HG03469 (cell line): ENCODE measurements around the gene PITPNM2.

Experiments used
- ATAC-seq: cut with Tn5 transposase; IDR thresholded peaks from one replicate; pipeline ENCODE4 v1.9.1; 2021; ENCODE audit warnings: mild to moderate bottlenecking, moderate library complexity, moderate number of reproducible peaks; ENCODE audit not compliant: unreplicated experiment

Gene PITPNM2

DNA sequence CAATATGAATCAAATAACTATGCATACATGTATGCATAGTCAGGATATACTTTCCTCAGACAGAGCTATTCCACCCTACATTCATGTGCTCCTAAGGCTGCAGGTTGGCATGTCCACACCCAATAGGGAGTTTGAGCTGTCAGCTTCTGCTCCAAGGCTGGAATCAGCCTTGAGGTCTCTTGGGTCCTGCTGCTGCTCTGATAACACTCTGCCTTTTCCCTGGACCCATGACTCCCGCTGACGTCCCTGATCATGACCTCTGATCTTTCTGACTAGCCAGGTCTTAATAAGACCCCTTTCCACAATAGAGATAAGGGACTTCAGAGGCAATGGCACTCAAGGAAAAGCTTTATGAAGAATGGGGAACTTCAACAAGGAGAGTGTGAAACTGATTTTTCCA, 5.7 kb downstream of the PITPNM2 start:
- ATAC-seq, result no peak

DNA sequence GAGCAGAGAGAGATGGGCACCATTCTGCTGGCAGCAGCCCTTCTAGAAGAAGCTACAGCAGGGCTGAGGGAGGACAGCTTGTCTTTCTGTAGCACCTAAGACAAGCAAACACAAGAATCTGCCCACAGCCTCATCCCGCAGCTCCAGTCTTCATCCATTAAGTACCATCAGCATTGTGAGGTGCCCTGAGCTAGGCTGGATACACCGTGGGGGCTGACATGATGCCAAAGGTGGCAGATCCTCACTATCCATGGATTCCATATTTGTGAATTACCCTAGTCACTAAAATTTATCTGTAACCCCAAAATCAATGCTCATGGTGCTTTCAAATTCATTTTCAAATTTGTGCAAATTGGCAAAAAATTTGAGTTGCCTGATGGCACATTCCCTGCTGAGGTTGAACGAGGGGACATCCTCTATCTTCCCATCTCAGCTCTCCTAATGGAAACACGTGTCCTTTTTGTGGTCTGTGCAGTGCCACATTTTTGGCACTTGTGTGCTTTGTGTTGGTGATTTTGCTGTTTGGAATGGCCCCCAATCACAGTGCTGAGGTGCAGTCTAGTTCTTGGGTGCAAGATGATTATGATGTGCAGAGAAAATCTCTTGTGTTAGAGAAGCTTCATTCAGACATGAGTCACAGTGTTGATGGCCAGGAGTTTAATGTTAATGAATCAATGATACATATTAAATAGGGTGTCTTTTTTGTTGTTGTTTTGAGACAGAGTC, 7.0 kb downstream of the PITPNM2 start:
- no peak for ATAC-seq

DNA sequence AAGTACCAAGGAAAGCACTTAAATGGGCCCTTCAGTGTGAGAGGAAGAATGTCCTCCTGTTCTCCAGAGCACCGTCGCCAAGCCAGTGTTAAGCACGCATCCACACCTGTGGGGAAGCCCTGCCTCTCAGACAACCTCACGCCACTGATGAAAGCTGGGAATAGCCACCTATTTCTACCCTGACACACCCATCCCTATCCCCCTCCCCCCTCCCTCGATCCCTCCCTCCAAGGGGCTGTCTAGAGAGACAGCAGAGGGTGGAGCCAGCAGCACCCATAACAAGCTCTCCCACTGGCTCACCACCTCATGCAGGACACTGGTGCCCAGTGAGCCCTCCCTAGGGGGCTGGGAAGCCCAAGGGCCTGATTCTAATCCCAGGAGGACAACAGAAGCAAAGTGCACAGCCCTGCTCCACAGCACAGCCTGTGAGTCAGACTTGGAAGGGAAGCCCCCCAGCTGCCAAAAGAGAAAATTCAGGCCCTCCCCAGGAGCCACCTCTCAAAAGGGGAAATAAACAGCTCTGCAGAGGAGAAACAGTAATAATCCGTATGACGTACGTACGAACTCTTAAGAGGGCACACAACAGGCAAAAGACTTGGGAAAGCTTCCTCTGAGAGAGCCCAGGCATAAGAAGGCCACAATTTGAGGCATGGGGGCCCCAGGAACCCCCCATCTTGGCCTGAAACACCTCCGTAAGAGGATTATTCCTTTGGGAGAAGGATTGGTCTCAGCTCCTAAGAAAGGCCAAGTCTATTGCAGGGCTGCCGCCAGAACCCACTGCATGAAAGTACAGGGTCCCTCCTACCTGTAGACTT, 7.8 kb downstream of the PITPNM2 start:
- no peak for ATAC-seq

DNA sequence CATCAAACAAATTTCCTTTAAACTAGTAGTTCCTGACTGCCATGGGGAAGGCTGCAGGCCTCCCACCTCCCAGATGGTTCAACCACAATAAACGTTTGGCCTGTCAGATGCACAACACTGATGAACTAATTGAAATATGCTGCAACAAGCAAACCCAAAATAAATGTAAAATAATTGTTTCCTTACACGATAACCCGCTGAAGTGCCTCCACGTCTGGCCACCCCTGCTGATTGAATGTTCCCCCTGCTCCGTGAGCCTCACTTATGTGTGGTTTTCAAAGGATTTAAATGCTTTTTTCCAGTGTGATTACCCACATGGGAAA, 8.4 kb downstream of the PITPNM2 start:
- no peak for ATAC-seq

DNA sequence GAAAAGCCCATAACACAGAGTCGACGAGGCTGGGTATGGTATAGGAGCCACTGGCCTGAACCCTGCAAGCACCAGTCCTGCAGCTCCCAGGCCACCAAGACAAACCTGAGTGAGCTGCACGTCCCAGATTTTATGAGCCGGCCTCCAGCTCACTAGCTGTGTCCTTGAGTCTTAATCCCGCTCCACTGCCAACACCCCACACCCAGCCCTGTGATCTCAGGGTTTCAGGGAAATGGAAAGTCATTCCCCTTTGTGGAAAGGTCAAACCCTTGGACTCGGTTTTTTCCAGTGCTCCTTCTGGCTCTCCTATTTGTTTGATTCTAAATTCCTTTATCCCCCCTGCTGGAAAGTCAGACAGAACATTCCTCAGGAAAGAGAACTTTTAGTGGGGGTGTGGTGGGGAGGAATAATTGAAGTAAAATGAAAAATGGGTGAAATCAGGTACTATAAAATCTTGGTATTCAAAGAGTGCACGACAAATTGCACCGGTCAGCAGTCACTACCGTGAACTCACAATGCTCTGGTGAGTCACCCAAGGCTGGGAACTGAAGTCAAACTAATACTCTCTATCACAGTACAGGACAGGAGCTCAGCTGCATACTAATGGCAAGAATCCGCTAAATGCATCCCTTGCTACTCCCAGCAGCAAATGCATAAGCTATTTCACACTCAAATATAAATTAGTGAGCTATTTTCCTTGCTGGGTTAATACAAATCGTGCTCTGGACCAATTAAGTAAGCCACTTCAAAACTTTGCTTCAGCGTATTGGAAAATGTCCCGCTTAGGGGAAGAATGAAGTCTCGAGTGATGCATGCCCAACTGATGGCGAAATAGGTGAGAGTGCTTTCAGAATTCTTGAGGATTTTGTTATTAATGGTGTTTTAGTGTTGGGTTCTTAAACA, 9.0 kb downstream of the PITPNM2 start:
- no peak for ATAC-seq

DNA sequence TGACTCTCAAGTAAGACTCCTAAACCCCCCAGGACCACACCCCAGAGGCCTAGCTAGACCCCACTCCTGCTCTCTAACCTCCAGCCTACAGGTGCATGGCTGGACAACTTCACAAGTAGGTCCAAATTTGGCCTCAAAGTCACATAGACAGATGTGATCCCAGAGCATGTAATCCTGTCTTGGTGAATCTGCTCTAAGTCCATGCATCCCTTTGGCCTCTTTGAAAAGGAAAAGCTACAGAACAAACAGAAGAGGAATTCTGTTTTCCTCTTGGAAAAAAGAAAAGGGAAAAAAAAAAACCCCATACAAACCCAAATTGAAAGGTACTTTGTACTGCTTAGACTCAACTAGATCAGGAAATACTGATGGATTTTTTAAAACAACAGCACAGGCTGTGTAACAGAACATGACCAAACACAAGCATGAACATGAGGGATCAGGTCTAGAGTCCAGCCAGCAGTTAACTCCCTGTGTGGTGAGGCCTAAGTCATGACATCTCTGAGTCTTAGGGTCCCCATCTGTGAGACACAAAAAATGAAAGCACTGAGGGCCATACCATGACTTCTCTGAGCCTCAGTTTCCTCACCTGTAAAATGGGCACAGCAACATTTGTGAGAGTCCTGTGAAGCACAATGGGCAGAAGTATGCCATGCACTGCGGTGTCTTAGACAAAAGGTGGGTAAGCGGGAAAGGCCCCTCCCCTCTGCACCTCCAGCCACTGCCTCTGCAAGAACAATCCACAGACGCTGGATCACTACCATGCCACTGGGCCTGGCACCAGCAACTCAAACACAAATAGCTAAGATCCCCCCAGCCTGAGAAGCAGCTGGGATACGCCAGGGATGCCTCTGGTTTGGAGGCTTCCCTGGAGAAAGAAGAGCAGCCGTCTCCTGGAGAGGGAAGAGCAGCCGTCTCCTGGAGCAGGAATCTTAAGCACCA, 9.9 kb downstream of the PITPNM2 start:
- no peak for ATAC-seq

DNA sequence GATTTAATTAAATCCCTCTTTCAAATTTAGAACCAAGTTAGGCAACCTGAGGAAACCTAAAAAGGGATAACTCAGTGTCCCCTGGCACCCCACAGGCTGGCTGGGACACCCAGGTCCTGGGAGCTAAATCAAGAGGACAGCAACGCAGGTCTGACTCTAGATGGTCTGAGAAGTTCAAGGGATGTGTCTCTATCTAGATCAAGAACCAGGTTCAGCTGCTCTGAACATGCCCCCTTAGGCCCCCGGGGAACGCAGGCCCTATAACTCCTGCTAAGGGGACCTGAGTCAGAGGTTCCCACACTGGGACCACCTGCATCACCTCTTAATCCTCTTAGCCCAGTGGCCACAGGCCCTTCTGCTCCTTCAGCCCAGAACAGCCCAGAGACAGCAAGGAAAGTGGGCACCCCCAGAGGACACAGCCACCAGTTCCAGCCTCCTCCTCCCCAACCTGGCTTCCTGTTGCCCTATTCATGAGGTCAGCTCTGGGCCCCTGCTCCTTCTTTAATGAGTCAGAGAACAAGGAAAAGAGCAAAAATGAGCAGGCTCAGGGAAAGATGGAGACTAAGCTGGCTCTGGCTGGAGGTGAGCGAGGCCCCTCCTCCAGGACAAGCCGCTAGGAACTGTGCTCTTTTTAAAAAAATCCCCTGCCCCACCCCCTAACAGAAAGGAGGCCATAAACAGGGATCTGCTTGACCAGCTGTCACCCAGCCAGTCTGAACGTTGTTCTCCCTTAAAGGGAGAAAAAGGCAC, 10.8 kb downstream of the PITPNM2 start:
- no peak for ATAC-seq

DNA sequence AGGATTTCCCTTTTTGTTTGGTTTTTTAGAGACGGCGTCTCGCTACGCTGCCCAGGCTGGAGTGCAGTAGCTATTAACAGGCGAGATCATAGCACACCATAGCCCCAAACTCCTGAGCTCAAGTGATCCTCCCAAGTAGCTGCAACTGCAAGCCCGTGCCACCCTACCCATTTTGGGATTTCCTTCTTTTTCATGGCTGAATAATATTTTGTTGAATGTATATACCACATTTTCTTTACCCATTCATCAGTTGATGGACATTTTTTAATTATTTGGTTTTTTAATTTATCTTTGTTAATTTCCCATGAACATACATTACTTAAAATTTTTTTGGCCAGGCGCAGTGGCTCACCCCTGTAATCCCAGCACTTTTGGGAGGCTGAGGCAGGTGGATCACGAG, 15.2 kb downstream of the PITPNM2 start:
- no peak for ATAC-seq

DNA sequence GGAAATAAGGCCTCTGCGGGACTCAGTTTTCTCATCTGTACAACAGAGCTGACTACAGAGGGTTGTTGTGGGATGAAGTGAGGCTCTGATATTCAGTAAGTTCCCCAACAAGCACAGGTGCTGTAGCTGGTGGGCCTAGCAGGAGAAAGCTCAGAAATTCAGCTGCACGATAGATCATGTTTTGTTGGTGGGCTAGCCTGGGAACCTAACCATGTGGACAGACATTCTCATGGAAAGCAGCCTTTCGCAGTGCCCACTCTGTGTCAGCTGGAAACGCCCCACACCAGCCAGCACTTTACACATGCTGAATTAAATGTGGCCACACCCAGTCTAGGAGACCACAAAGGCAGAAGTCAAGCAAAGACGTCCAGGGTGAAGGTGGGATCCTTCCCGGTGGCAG, 16.1 kb downstream of the PITPNM2 start:
- ATAC-seq, result no peak

DNA sequence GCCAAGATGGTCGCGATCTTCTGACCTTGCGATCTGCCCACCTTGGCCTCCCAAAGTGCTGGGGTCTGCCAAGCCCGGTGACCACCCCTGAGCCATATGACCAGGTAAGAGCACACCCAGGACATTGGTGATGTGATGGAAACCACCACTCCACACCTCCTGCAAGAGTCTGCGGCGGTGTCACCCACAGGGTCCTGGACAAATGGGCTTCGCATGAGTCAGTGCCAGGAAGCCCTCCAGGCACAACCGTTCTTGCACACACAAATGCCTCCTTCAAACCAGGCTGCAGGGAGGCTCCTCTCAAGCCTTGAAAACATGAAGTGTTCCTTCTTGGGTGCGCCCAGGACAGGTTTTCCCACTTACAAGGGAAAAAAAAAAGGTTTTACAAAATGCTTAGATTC, 16.6 kb downstream of the PITPNM2 start:
- ATAC-seq, result no peak

DNA sequence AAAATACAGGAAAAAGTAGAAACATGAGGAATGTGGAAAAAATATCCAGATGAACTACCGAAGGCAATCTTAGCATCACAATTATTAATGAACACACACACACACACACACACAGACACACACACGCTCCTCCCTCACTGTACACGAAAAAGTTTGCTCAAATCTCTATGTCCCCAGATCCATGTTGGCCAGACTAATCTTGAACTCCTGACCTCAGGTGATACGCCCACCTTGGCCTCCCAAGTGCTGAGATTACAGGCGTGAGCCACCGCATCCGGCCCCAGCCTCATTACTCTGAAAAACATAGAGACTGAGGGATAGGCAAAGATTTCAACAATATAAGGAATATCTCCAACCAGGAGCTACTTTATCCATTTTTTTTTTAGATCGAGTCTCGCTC, 17.2 kb downstream of the PITPNM2 start:
- no peak for ATAC-seq

DNA sequence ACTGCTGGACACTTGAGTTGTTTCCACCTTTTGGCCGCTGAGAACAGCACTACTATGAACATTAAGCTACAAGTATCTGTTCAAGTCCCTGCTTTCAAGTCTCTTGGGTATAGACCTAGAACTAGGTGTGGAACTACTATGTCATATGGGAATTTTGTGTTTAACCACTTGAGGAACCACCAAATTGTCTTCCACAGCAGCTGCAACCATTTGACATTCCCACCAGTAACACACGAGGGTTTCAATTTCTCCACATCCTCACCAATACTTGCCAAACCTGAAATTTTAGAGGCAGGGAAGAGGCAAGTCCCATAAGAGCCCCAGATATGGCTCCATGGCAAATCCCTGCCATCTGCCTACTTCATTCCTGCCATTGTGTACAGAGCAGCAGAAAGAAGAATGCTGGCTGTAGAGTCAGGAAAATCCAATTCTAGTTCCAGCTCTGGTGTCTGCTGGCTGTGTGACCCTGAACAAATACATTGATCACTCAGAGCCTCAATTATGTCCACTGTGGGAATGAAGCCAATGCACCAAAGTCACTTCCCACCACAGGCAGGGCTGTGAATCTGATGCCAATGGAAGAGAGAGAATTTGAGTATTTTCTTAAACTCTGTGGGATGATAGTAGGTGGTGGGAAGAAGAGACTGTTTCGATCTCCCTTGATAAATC, 17.8 kb downstream of the PITPNM2 start:
- ATAC-seq, result no peak

DNA sequence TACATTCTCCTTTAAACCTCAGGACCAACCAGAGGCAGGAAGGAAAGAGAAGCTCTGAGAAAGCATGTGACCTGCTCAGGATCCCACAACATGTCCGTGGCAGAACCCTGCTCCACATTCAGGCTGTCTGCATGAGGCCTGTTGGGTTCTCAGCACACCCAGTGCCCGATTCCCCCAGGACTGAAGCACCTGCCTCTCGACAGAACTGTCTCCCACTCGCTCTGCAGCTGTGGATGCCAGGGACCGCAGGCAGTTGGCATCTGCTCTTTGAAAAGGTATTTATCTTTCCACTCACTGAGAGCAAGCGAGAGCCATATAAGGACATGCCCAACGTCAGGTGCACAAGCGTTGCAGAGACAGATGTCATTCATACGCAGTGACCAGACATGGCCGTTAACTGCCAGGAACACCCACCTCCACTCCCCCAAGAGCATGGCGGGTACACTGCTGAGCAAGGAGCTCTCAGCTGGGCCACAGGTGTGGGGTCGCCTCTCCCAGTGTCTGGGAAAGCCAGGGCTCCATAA, 18.9 kb downstream of the PITPNM2 start:
- ATAC-seq, result no peak

DNA sequence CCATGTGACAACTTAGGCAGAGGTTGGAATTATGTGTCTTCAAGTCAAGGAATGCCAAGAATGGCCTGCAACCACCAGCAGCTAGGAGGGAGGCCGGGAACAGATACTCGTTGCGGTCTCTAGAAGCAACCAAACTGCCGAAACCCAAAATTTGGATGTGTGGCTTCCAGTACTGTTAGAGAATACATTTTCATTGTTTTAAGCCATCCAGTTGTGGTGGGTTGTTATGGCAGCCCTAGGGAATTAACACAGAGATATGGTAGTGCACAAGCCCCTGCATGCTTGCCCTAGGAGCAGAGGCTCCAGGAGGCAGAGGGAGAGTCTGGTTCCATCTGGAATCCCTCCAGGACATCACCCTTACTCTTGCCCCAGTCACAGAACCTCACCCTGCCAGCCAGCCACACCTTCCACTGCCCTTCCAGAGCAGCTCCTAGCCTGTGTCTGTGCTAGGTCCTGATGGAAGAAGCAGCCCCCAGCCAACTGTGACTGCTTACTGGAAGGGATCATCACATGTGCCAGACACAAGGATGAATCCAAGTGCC, 19.5 kb downstream of the PITPNM2 start:
- ATAC-seq, result no peak

DNA sequence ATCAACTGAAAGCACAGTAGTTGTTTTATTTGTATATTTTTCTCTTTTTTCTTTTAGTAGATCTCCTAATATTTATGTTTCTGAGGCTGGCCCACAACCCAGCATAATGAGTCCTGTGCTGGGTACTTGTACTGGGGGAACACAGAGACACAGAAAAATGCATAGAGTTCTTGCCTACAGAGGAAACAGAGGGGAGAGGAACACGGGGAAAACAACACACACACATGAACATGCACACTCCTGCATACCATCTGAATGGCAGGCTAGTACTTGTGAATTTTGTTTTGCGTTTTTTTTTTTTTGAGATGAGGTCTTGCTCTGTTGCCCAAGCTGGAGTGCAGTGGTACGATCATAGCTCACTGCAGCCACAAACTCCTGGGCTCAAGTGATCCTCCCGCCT, 21.3 kb downstream of the PITPNM2 start:
- no peak for ATAC-seq

DNA sequence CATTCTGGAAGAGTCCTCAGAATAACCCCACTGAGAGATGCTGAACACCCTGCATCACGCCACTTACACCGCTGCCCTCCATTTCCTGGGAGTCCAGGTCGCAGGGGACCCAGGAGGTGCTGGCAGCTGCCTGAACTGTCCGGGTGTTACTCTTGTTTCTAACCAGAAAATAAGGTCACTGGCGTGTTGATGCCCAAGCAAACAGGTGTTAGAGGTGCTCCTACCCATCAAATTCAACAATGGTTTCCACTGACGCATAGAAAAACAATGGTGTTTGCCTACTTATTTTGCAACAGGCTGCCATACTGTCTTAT, 23.8 kb downstream of the PITPNM2 start:
- ATAC-seq, result no peak

DNA sequence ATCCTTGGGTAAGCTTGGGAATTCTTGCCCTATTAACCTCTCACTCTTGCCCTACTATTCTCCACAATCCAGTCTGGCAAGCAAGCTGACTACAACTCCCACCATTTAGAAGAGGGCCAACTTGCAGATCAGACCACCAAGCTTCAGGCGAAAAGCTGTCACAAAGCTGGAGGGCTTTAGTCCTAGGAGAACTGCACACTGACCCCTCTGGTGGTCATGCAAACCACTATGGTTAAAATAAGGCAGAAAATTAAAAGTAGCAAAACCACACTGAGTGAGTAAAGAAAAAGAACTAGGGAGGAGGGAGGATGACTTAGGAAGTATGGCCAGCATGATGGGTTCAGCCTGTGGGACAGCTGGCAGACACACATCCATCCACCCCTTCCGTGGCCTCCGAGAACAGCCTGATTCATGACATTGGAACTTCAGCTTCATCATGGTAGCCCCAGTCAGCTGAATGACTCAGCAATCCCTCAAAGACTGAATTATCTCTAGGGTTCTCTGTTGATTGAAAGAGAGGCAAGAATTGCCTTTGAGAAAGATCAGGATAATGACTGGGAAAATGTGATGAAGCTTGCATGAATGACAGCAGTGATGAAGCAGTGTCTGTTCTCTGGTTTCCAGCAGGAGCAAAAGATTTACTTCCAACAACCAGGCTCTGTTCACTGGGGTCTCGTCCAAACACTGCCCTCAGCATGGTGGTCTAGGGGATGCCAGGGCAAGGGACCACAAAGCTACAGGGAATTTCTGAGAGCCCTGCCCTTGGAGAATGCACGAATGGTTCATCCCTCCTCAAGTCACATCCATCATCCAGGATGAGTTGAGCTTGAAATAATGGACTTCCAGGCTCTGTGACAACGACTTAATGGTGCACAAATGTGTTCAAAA, 24.4 kb downstream of the PITPNM2 start:
- no peak for ATAC-seq

DNA sequence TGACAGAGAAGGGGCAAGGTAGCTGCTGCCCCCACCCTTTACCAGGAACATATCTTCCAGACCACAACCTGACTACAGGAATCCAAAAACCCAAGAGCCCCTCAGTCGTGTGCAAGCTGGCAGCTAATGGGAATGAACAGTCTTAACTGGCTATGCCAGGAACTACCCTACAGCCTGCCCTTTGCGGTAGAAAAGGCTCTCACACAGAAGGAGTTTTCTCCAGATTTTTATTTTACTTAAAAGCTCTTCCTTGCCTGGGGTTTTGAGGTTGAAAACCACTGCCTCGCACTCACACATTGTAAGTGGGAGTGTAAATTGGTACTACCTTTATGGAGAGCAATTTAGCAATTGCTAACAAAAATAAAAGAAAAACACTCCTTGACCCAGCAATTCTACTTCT, 28.3 kb downstream of the PITPNM2 start:
- no peak for ATAC-seq
